Naive thymus-derived CD4-positive, alpha-beta T cell (primary cell): ENCODE measurements around the gene RHOJ. TPM values are rescaled to one million over a fixed set of nuclear protein-coding genes. Genes with fewer than 3 reads are reported as not detected.

Experiments used
- ATAC-seq: fragments of 150-1000 bp; cut with Tn5 transposase; 2 replicates; pipeline ENCODE4 v1.10.0; 2021; ENCODE audit warnings: mild to moderate bottlenecking, moderate library complexity
- CTCF ChIA-PET: fragments of 350-600 bp; sonication (Branson Sonifier 250); formaldehyde crosslinking; loops from one replicate; lab custom pipeline; 2021; ENCODE audit warnings: antibody characterized with exemption; lab: Charles Lee
- POLR2A ChIA-PET: fragments of 350-600 bp; sonication (Branson Sonifier 250); formaldehyde crosslinking; loops from one replicate; lab custom pipeline; 2021; ENCODE audit warnings: antibody characterized with exemption, inconsistent platforms; lab: Charles Lee
- DNase-seq, 9 donors: peaks; one replicate each; pipeline versions ENCODE4 v3.0.0 to v3.0.0-alpha.2; 2020 to 2022; ENCODE audit warnings: mixed read lengths in 1 of 9
- H3K27ac ChIP-seq: one replicate; pipeline ENCODE4 v1.7.0; 2013; ENCODE audit warnings: mild to moderate bottlenecking, low read depth, low read length, moderate library complexity
- H3K27me3 ChIP-seq, 2 donors: one replicate each; pipeline ENCODE4 v1.7.0; 2013; ENCODE audit warnings: low read length in 2 of 2, mild to moderate bottlenecking in 2 of 2, moderate library complexity in 2 of 2; ENCODE audit not compliant: control insufficient read depth in 2 of 2, insufficient read depth in 2 of 2
- H3K36me3 ChIP-seq, 3 experiments: 1 replicate in 2 of 3; 2 replicates in 1 of 3; pipeline ENCODE4 v1.7.0; 2013; ENCODE audit warnings: low read length in 3 of 3, mild to moderate bottlenecking in 3 of 3, moderate library complexity in 1 of 3; ENCODE audit not compliant: insufficient read depth in 3 of 3, control insufficient read depth in 2 of 3
- H3K4me1 ChIP-seq, 2 donors: one replicate each; pipeline ENCODE4 v1.7.0; 2013; ENCODE audit warnings: low read length in 2 of 2, mild to moderate bottlenecking in 2 of 2, moderate library complexity in 1 of 2; ENCODE audit not compliant: control insufficient read depth in 2 of 2, insufficient read depth in 2 of 2
- H3K4me3 ChIP-seq: 2 replicates; pipeline ENCODE4 v1.7.0; 2013; ENCODE audit warnings: mild to moderate bottlenecking, low read length
- H3K9me3 ChIP-seq, 3 experiments: 1 replicate in 2 of 3; 2 replicates in 1 of 3; pipeline ENCODE4 v1.7.0; 2013; ENCODE audit warnings: low read length in 3 of 3; ENCODE audit not compliant: control insufficient read depth in 2 of 3
- H3K27ac Mint-ChIP-seq, 9 donors: one replicate each; pipeline ENCODE4 v1.8.0; 2020 to 2022; ENCODE audit warnings: mixed read lengths in 9 of 9, mild to moderate bottlenecking in 8 of 9, moderate library complexity in 5 of 9, inconsistent platforms in 2 of 9
- H3K27me3 Mint-ChIP-seq, 5 donors: one replicate each; pipeline ENCODE4 v1.8.0; 2021 to 2022; ENCODE audit warnings: mixed read lengths in 5 of 5, mild to moderate bottlenecking in 1 of 5
- H3K36me3 Mint-ChIP-seq, 5 donors: one replicate each; pipeline ENCODE4 v1.8.0; 2020 to 2022; ENCODE audit warnings: mixed read lengths in 5 of 5, mild to moderate bottlenecking in 3 of 5, inconsistent platforms in 1 of 5
- H3K4me1 Mint-ChIP-seq, 7 donors: one replicate each; pipeline ENCODE4 v1.8.0; 2020 to 2022; ENCODE audit warnings: mixed read lengths in 7 of 7, mild to moderate bottlenecking in 3 of 7, inconsistent platforms in 1 of 7
- H3K4me3 Mint-ChIP-seq, 10 donors: one replicate each; pipeline ENCODE4 v1.8.0; 2020 to 2022; ENCODE audit warnings: mild to moderate bottlenecking in 10 of 10, mixed read lengths in 10 of 10, moderate library complexity in 6 of 10, inconsistent platforms in 2 of 10
- H3K9me3 Mint-ChIP-seq, 11 donors: one replicate each; pipeline ENCODE4 v1.8.0; 2020 to 2022; ENCODE audit warnings: mixed read lengths in 11 of 11, mild to moderate bottlenecking in 4 of 11, inconsistent platforms in 1 of 11, moderate library complexity in 1 of 11
- intact Hi-C, 2 donors: fragments of 100-400 bp; cut with micrococcal nuclease; formaldehyde crosslinking; loops; one replicate each; pipeline ENCODE4 v1.15.1; 2023
- polyA plus RNA-seq, 2 donors: library from polyadenylated mRNA; unstranded; fragments of 300-500 nt; fragmentation: Illumina TruSeq; gene quantifications; one replicate each; pipeline ENCODE4 v1.2.3, GENCODE V29; 2021
- total RNA-seq, 6 experiments: library from RNA in 5 of 6; stranded (reverse) in 5 of 6; gene quantifications; 1 replicate in 5 of 6; 2 replicates in 1 of 6; pipeline ENCODE4 v1.2.3 and lab custom pipeline; 2021 to 2026

Gene RHOJ
- total and polyA plus RNA-seq, 7 experiments from 2014 or later = not detected

DNA sequence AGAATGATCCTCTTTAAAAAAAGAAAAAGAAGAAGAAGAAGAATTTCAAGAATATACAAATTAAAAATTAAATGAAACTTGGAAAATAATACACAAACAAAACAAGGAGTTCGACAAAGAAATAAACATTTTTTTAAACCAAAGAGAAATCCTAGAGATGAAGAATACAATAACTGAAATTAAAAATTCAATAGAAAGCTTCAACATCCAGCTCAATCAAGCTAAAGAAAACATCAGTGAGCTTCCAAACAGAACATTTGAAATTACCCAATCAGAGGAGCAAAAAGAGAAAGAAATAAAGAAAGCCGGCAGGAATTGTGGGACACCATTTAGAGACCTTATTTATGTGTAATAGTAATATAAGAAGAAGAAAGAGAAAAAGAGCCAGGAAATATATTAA lies 37.2 kb upstream of the RHOJ start:
- Mint-ChIP-seq H3K27ac (no peak overlapping the region), H3K4me3 (no peak overlapping the region), H3K9me3 (peaks cover 0 to 12% (median 0%) of the 10 kb centered on the region in 11 donors), H3K27me3 (peaks cover 0 to 13% (median 4%) of the 10 kb centered on the region in 5 donors), H3K36me3 (no peaks in the 10 kb centered on the region), H3K4me1 (no peaks in the 10 kb centered on the region)
- no peak for DNase-seq
- no peak overlapping the region for H3K4me3 ChIP-seq
- ChIA-PET CTCF (no interaction called here), POLR2A (no interaction called here)
- no peak overlapping the region for H3K27ac ChIP-seq
- no peaks in the 10 kb centered on the region for H3K9me3 ChIP-seq
- H3K27me3 ChIP-seq = no peaks in the 10 kb centered on the region
- no peaks in the 10 kb centered on the region for H3K4me1 ChIP-seq
- ATAC-seq = no peak
- intact Hi-C loops = no loop called here
- H3K36me3 ChIP-seq = no peaks in the 10 kb centered on the region

DNA sequence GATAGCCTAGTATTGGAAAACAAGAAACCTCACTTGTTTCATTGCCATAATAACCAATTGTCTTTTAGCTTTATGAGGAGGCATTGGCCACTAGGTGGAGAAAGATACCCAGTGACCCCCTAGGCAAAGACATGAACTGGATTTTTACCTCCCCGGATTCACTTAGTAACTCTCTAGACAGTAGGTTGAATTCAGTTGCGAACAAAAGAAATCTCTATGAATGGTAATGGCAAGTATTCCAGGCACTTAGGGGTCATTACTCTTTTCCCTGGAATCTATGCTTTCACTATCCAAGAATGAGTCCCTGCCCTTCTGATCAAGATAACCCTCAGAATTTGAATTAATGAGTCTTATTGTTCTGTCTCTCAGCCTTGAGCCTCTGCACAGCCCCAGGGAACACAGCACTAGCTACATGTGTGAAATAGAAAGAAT lies 29.5 kb upstream of the RHOJ start:
- Histone ChIP-seq H3K27ac (no peak overlapping the region), H3K4me1 (no peaks in the 10 kb centered on the region), H3K9me3 (no peaks in the 10 kb centered on the region), H3K36me3 (no peaks in the 10 kb centered on the region), H3K4me3 (no peak overlapping the region), H3K27me3 (no peaks in the 10 kb centered on the region)
- Mint-ChIP-seq H3K27me3 (peaks cover 0 to 19% (median 5%) of the 10 kb centered on the region in 5 donors), H3K4me3 (no peak overlapping the region), H3K36me3 (no peaks in the 10 kb centered on the region), H3K27ac (no peak overlapping the region), H3K9me3 (peaks cover 0 to 2% (median 0%) of the 10 kb centered on the region in 11 donors), H3K4me1 (no peaks in the 10 kb centered on the region)
- DNase-seq (no peak), ATAC-seq (no peak)
- ChIA-PET CTCF (no interaction called here), POLR2A (no interaction called here)
- intact Hi-C loops = loop anchor here in 1 of 2 donors (5.0 kb wide), 1 partner anchor 598 kb away; no protein-coding TSS in a partner anchor

DNA sequence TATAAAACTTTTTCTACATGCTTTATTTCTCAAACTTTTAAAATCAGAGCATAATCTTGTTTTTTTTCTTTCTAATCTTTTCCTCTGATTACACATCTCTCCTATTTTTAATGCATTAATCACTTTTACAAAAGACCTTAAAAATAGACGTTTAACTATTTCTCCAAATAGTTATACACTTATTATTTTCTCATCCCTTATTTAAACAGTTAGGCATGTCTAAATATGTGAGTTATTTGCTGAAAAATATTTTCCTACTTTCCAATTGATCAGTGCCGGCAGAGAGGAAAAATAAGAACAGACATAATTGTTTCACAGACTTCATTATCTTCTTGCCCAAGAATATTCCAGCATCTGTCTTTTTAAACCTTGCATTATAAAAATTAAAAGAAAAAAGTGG lies 28.7 kb upstream of the RHOJ start:
- Histone ChIP-seq H3K9me3 (no peaks in the 10 kb centered on the region), H3K4me3 (no peak overlapping the region), H3K36me3 (no peaks in the 10 kb centered on the region), H3K27me3 (no peaks in the 10 kb centered on the region), H3K27ac (no peak overlapping the region), H3K4me1 (no peaks in the 10 kb centered on the region)
- Mint-ChIP-seq H3K4me3 (no peak overlapping the region), H3K27me3 (peaks cover 0 to 19% (median 5%) of the 10 kb centered on the region in 5 donors), H3K36me3 (no peaks in the 10 kb centered on the region), H3K27ac (no peak overlapping the region), H3K4me1 (no peaks in the 10 kb centered on the region), H3K9me3 (no peaks in the 10 kb centered on the region)
- ChIA-PET CTCF (no interaction called here), POLR2A (no interaction called here)
- no peak for DNase-seq
- ATAC-seq = no peak
- intact Hi-C loops = loop anchor here in 1 of 2 donors (5.0 kb wide), 1 partner anchor 597 kb away; no protein-coding TSS in a partner anchor

DNA sequence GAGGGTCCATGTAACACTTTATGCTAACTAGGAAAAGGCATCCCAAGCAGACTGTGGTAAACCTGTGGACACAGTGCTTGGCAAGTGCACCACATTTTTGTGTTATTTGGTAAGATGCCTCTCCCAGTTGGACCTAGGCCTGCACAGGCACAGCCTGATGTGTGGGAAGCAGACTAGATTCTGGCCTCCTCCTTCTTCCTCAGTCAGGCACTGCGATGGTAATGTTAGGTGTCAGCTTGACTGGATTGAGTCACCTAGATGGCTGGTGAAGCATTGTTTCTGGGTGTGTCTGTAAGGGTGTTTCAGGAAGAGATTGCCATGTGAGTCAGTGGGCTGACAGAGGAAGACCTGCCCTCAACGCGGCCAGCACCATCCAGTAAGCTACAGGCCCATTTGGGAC lies 25.3 kb upstream of the RHOJ start:
- DNase-seq (no peak), ATAC-seq (no peak)
- no peak overlapping the region for H3K4me3 Mint-ChIP-seq
- H3K27ac Mint-ChIP-seq = no peak overlapping the region
- intact Hi-C loops = loop anchor here in 1 of 2 donors (5.0 kb wide), 1 partner anchor 593 kb away; no protein-coding TSS in a partner anchor
- H3K9me3 Mint-ChIP-seq = peaks cover 0 to 12% (median 0%) of the 10 kb centered on the region in 11 donors
- H3K27me3 Mint-ChIP-seq = peaks cover 0 to 12% (median 6%) of the 10 kb centered on the region in 5 donors
- no peaks in the 10 kb centered on the region for H3K4me1 Mint-ChIP-seq
- no peaks in the 10 kb centered on the region for H3K4me1 ChIP-seq
- no peak overlapping the region for H3K27ac ChIP-seq
- ChIA-PET CTCF (no interaction called here), POLR2A (no interaction called here)
- no peaks in the 10 kb centered on the region for H3K9me3 ChIP-seq
- H3K27me3 ChIP-seq = no peaks in the 10 kb centered on the region
- no peak overlapping the region for H3K4me3 ChIP-seq
- H3K36me3 ChIP-seq = no peaks in the 10 kb centered on the region
- H3K36me3 Mint-ChIP-seq = peaks cover 0 to 6% (median 0%) of the 10 kb centered on the region in 5 donors

DNA sequence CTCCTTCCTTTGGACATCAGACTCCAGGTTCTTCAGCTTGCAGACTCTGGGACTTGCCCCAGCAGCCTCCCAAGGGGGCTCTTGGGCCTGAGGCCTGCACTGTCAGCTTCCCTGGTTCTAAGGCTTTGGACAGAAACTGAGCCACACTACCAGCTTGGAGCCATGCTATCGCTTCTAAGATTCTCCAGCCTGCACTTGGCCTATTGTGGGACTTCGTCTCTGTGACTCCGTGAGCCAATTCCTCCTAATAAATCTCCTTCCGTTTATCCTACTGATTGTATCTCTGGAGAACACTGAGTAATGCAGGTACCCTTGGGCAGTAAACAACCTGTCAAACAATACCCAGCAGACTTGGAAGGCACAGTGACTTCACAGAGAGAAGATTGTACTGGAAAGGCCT lies 24.9 kb upstream of the RHOJ start:
- ATAC-seq (no peak), DNase-seq (no peak)
- Mint-ChIP-seq H3K36me3 (peaks cover 0 to 6% (median 0%) of the 10 kb centered on the region in 5 donors), H3K4me1 (no peaks in the 10 kb centered on the region), H3K9me3 (peaks cover 0 to 12% (median 0%) of the 10 kb centered on the region in 11 donors), H3K27ac (no peak overlapping the region), H3K27me3 (peaks cover 0 to 12% (median 6%) of the 10 kb centered on the region in 5 donors), H3K4me3 (no peak overlapping the region)
- Histone ChIP-seq H3K4me3 (no peak overlapping the region), H3K27ac (no peak overlapping the region), H3K4me1 (no peaks in the 10 kb centered on the region), H3K9me3 (no peaks in the 10 kb centered on the region), H3K27me3 (no peaks in the 10 kb centered on the region), H3K36me3 (no peaks in the 10 kb centered on the region)
- POLR2A ChIA-PET = no interaction called here
- intact Hi-C loops = loop anchor here in 1 of 2 donors (5.0 kb wide), 1 partner anchor 593 kb away; no protein-coding TSS in a partner anchor
- CTCF ChIA-PET = no interaction called here

DNA sequence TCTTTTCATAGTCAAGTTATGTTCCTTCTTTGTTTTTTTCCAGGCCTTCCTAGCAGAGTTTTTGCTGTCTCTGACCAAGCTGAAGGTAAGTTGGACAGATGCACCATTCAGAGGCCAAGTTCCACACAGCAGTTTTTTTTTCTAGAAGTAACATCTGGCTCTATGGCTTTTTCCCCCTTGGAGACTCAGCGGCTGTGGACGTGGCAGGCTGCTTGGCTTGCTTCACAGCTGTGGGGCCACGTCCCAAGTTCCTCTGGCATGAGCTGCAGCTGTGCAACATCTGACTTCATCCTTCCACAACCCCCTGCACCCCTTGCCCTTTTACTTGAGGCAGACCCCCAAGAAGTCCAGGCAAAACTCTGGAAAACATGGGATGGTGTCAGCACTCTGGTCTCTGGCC lies 24.2 kb upstream of the RHOJ start:
- no peak overlapping the region for H3K4me3 Mint-ChIP-seq
- ATAC-seq (no peak), DNase-seq (no peak)
- CTCF ChIA-PET = no interaction called here
- H3K4me1 Mint-ChIP-seq = no peaks in the 10 kb centered on the region
- Histone ChIP-seq H3K4me3 (no peak overlapping the region), H3K9me3 (no peaks in the 10 kb centered on the region), H3K27me3 (no peaks in the 10 kb centered on the region), H3K4me1 (no peaks in the 10 kb centered on the region), H3K36me3 (no peaks in the 10 kb centered on the region), H3K27ac (no peak overlapping the region)
- H3K27me3 Mint-ChIP-seq = peaks cover 0 to 12% (median 6%) of the 10 kb centered on the region in 5 donors
- no peak overlapping the region for H3K27ac Mint-ChIP-seq
- POLR2A ChIA-PET = no interaction called here
- intact Hi-C loops = no loop called here
- H3K9me3 Mint-ChIP-seq = peaks cover 0 to 12% (median 0%) of the 10 kb centered on the region in 11 donors
- H3K36me3 Mint-ChIP-seq = peaks cover 0 to 6% (median 0%) of the 10 kb centered on the region in 5 donors

DNA sequence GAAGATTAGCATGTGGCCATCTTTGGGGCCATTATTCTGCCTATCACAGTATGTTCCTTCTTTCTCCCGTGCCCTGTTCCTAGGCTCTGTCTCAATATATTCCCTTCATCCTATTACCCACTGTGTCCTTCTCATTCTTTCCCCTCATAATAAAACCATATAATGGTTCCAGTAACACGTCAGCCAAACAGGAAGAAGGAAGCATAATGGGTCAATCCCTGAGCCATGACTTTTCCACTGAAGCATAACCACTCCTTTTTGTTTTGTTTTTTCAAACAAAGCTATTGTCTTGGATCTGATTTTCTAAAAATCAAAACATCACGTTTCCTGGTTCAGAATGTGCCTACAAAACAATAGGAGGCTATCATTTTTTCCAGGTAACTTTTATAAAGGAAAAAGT lies 21.3 kb upstream of the RHOJ start:
- Mint-ChIP-seq H3K36me3 (peaks cover 0 to 6% (median 0%) of the 10 kb centered on the region in 5 donors), H3K9me3 (peaks cover 0 to 12% (median 0%) of the 10 kb centered on the region in 11 donors), H3K4me3 (no peak overlapping the region), H3K27me3 (peaks cover 0 to 12% (median 6%) of the 10 kb centered on the region in 5 donors), H3K27ac (no peak overlapping the region), H3K4me1 (no peaks in the 10 kb centered on the region)
- no peak overlapping the region for H3K27ac ChIP-seq
- H3K4me3 ChIP-seq = no peak overlapping the region
- no peaks in the 10 kb centered on the region for H3K9me3 ChIP-seq
- CTCF ChIA-PET = no interaction called here
- H3K4me1 ChIP-seq = no peaks in the 10 kb centered on the region
- intact Hi-C loops = no loop called here
- no peaks in the 10 kb centered on the region for H3K36me3 ChIP-seq
- ATAC-seq = no peak
- POLR2A ChIA-PET = no interaction called here
- DNase-seq = no peak
- no peaks in the 10 kb centered on the region for H3K27me3 ChIP-seq
